GM12891 (cell line): ENCODE results near the gene TDRD15.

Source experiments
- POLR2A ChIP-seq: IDR thresholded peaks from 2 replicates; pipeline ENCODE4 v1.6.1; 2011; ENCODE audit warnings: low read depth, low read length, control low read depth
- POLR2AphosphoS5 ChIP-seq: IDR thresholded peaks from 2 replicates; pipeline ENCODE4 v1.6.1; 2011; ENCODE audit warnings: low read depth, low read length, control low read depth
- SPI1 ChIP-seq: IDR thresholded peaks from 2 replicates; pipeline ENCODE4 v1.6.1; 2011; ENCODE audit warnings: low read depth, low read length, control low read depth
- TAF1 ChIP-seq: IDR thresholded peaks from 2 replicates; pipeline ENCODE4 v1.6.1; 2011; ENCODE audit warnings: low read depth, low read length, control low read depth

GRCh38 chr2:21191535-21191934, 67.8 kb downstream of the TDRD15 start:
- TF ChIP-seq POLR2A: no peak
- TF ChIP-seq POLR2AphosphoS5: no peak
- TF ChIP-seq SPI1: no peak
- no peak for TF ChIP-seq TAF1
